Activated B cell treated with CpG ODN at 0.5 μM for 24 hours (primary cell): ENCODE results near the gene ACTN1. TPM values are rescaled to one million over a fixed set of nuclear protein-coding genes. Genes with fewer than 3 reads are reported as not detected.

Experiments
- ATAC-seq: fragments of 200-7000 bp; cut with Tn5 transposase; one replicate; pipeline ENCODE4 v1.10.0; 2021; ENCODE audit warnings: low read depth, mild to moderate bottlenecking, moderate library complexity
- CTCF ChIA-PET: fragments of 350-600 bp; sonication (Branson Sonifier 250); formaldehyde crosslinking; loops from one replicate; lab custom pipeline; 2021; ENCODE audit warnings: antibody characterized with exemption; lab: Charles Lee
- POLR2A ChIA-PET: fragments of 350-600 bp; sonication (Branson Sonifier 250); formaldehyde crosslinking; loops from one replicate; lab custom pipeline; 2021; ENCODE audit warnings: antibody characterized with exemption; lab: Charles Lee
- DNase-seq: peaks from one replicate; pipeline ENCODE4 v3.0.0; 2022
- H3K27ac Mint-ChIP-seq: one replicate; pipeline ENCODE4 v1.8.0; 2020; ENCODE audit warnings: mixed read lengths
- H3K27me3 Mint-ChIP-seq: one replicate; pipeline ENCODE4 v1.8.0; 2021; ENCODE audit warnings: mixed read lengths
- H3K36me3 Mint-ChIP-seq: one replicate; pipeline ENCODE4 v1.8.0; 2021; ENCODE audit warnings: low read depth, mixed read lengths
- H3K4me1 Mint-ChIP-seq: one replicate; pipeline ENCODE4 v1.8.0; 2021; ENCODE audit warnings: mixed read lengths
- H3K4me3 Mint-ChIP-seq: one replicate; pipeline ENCODE4 v1.8.0; 2020; ENCODE audit warnings: mild to moderate bottlenecking, mixed read lengths
- H3K9me3 Mint-ChIP-seq: one replicate; pipeline ENCODE4 v1.8.0; 2020; ENCODE audit warnings: mixed read lengths
- CTCF ChIP-seq: fragments of 200-600 bp; IDR thresholded peaks from one replicate; pipeline ENCODE4 v1.8.0; 2022; ENCODE audit warnings: antibody characterized with exemption, mild to moderate bottlenecking
- intact Hi-C: fragments of 100-400 bp; cut with micrococcal nuclease; formaldehyde crosslinking; loops from one replicate; pipeline ENCODE4 v1.15.1; 2024
- total RNA-seq: library from RNA; stranded (reverse); gene quantifications from 2 replicates; pipeline ENCODE4 v1.2.3, GENCODE V29; 2022

ACTN1 gene
- total RNA-seq, 1 donor from 2014 or later = 0.22 TPM

- DNase-seq = no peak
- ATAC-seq = no peak
- intact Hi-C loops = no loop called here
- H3K36me3 Mint-ChIP-seq = no peaks in the 10 kb centered on the region
- H3K9me3 Mint-ChIP-seq = no peaks in the 10 kb centered on the region
- no peaks in the 10 kb centered on the region for H3K27me3 Mint-ChIP-seq
- H3K27ac Mint-ChIP-seq = no peak overlapping the region
- ChIA-PET CTCF (no interaction called here), POLR2A (no interaction called here)
- H3K4me3 Mint-ChIP-seq = no peak overlapping the region
- TF ChIP-seq CTCF = no peak
- no peaks in the 10 kb centered on the region for H3K4me1 Mint-ChIP-seq
These were observed 94.8 kb downstream of the ACTN1 start for GRCh38 chr14:68884031-68885030.

- Mint-ChIP-seq H3K4me1 (no peaks in the 10 kb centered on the region), H3K4me3 (no peak overlapping the region), H3K9me3 (no peaks in the 10 kb centered on the region), H3K27me3 (no peaks in the 10 kb centered on the region), H3K27ac (no peak overlapping the region), H3K36me3 (no peaks in the 10 kb centered on the region)
- no peak for ATAC-seq
- intact Hi-C loops = no loop called here
- CTCF ChIA-PET = no interaction called here
- TF ChIP-seq CTCF = no peak
- POLR2A ChIA-PET = no interaction called here
- DNase-seq = no peak
These were observed 96.9 kb downstream of the ACTN1 start for GRCh38 chr14:68882235-68882634.

GRCh38 chr14:68881396-68881795, 97.7 kb downstream of the ACTN1 start:
- Mint-ChIP-seq H3K9me3 (no peaks in the 10 kb centered on the region), H3K36me3 (no peaks in the 10 kb centered on the region), H3K27me3 (no peaks in the 10 kb centered on the region), H3K27ac (no peak overlapping the region), H3K4me3 (no peak overlapping the region), H3K4me1 (no peaks in the 10 kb centered on the region)
- ChIA-PET POLR2A (no interaction called here), CTCF (no interaction called here)
- ATAC-seq (no peak), DNase-seq (no peak)
- TF ChIP-seq CTCF = no peak
- intact Hi-C loops = no loop called here

- POLR2A ChIA-PET = no interaction called here
- H3K36me3 Mint-ChIP-seq = no peaks in the 10 kb centered on the region
These were observed 98.5 kb downstream of the ACTN1 start for GRCh38 chr14:68880581-68881105.

More at GRCh38 chr14:68880581-68881105, 98.5 kb downstream of the ACTN1 start:
- Mint-ChIP-seq H3K4me1 (no peaks in the 10 kb centered on the region), H3K9me3 (no peaks in the 10 kb centered on the region), H3K27me3 (no peaks in the 10 kb centered on the region), H3K27ac (no peak overlapping the region), H3K4me3 (no peak overlapping the region)
- ATAC-seq (no peak), DNase-seq (no peak)
- no peak for TF ChIP-seq CTCF
- intact Hi-C loops = no loop called here
- CTCF ChIA-PET = interaction anchor here (1.0 kb wide), 1 partner anchor 33 kb away, joined by 4 read pairs; no protein-coding TSS in a partner anchor
